Esophagus squamous epithelium (tissue), 4 donors: ENCODE data around the gene ANXA10.

ENCODE experiments used
- POLR2A ChIP-seq, 4 donors: fragments of 450-650 bp; IDR thresholded peaks; one replicate each; pipeline ENCODE4 v1.6.1; 2017; ENCODE audit warnings: antibody characterized with exemption in 4 of 4, mild to moderate bottlenecking in 4 of 4, moderate library complexity in 3 of 4
- TF ChIP-seq, protein P1 (sequence below), 6 experiments: fragments of 450-650 bp in 4 of 6; fragments of 200-600 bp in 2 of 6; sonication (generic) in 2 of 6; IDR thresholded peaks; one replicate each; pipeline ENCODE4 v1.5.1; 2016 to 2019; ENCODE audit warnings: antibody characterized with exemption in 6 of 6, mild to moderate bottlenecking in 4 of 6, moderate library complexity in 4 of 6

DNA sequence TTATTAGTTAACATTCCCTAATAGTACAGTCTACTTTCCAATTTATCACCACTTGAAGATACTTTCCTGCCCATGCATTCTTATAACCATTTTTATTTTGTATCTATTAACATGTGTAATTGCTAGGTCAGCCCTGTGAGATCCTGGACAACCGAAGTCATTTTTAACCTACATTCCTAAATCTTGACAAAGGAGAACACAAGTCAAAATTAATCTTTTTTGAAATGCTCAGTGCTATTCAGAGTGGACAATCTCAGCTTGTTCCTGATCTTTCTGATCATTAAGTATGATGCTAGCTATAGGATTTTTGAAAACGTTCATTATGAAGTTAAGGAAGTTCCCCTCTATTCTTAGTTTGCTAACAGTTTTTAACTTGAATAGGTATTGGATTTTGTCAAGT, 37.5 kb downstream of the ANXA10 start:
- TF ChIP-seq, protein P1, sequence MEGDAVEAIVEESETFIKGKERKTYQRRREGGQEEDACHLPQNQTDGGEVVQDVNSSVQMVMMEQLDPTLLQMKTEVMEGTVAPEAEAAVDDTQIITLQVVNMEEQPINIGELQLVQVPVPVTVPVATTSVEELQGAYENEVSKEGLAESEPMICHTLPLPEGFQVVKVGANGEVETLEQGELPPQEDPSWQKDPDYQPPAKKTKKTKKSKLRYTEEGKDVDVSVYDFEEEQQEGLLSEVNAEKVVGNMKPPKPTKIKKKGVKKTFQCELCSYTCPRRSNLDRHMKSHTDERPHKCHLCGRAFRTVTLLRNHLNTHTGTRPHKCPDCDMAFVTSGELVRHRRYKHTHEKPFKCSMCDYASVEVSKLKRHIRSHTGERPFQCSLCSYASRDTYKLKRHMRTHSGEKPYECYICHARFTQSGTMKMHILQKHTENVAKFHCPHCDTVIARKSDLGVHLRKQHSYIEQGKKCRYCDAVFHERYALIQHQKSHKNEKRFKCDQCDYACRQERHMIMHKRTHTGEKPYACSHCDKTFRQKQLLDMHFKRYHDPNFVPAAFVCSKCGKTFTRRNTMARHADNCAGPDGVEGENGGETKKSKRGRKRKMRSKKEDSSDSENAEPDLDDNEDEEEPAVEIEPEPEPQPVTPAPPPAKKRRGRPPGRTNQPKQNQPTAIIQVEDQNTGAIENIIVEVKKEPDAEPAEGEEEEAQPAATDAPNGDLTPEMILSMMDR (IDR thresholded peaks at IDR 0.05), result no peak
- no peak for TF ChIP-seq POLR2A (IDR thresholded peaks at IDR 0.05)
